OCI-LY1 (cell line): Measurements from ENCODE around the gene DDX10.
"Not testable (repeated sequence)": the region's sequence is repeated elsewhere in the genome, so short reads cannot be mapped to it uniquely, and the experiment has no call there.

ENCODE experiments used
- EZH2 ChIP-seq: fragments of 200-600 bp; sonication (generic), shearing (Covaris generic); IDR thresholded peaks from 2 replicates; pipeline ENCODE4 v1.8.0; 2017; ENCODE audit warnings: borderline replicate concordance, mixed run types, mild to moderate bottlenecking, antibody characterized with exemption, low read length, moderate library complexity, mixed read lengths
- TF ChIP-seq, protein P1 (sequence below): fragments of 200-600 bp; sonication (generic), shearing (Covaris generic); IDR thresholded peaks from 2 replicates; pipeline ENCODE4 v1.5.1; 2017; ENCODE audit warnings: mild to moderate bottlenecking, antibody characterized with exemption, low read length, moderate library complexity, mixed read lengths

- TF ChIP-seq, protein P1, sequence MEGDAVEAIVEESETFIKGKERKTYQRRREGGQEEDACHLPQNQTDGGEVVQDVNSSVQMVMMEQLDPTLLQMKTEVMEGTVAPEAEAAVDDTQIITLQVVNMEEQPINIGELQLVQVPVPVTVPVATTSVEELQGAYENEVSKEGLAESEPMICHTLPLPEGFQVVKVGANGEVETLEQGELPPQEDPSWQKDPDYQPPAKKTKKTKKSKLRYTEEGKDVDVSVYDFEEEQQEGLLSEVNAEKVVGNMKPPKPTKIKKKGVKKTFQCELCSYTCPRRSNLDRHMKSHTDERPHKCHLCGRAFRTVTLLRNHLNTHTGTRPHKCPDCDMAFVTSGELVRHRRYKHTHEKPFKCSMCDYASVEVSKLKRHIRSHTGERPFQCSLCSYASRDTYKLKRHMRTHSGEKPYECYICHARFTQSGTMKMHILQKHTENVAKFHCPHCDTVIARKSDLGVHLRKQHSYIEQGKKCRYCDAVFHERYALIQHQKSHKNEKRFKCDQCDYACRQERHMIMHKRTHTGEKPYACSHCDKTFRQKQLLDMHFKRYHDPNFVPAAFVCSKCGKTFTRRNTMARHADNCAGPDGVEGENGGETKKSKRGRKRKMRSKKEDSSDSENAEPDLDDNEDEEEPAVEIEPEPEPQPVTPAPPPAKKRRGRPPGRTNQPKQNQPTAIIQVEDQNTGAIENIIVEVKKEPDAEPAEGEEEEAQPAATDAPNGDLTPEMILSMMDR = not testable (repeated sequence)
- not testable (repeated sequence) for TF ChIP-seq EZH2
Measured at GRCh38 chr11:108740132-108740531, 75.3 kb downstream of the DDX10 start.
